DMS153 (cell line): ENCODE data around the gene INAFM2.

Source experiments
- DNase-seq: peaks from one replicate; lab custom pipeline; 2025; lab: John Stamatoyannopoulos, UW

Gene INAFM2

DNA sequence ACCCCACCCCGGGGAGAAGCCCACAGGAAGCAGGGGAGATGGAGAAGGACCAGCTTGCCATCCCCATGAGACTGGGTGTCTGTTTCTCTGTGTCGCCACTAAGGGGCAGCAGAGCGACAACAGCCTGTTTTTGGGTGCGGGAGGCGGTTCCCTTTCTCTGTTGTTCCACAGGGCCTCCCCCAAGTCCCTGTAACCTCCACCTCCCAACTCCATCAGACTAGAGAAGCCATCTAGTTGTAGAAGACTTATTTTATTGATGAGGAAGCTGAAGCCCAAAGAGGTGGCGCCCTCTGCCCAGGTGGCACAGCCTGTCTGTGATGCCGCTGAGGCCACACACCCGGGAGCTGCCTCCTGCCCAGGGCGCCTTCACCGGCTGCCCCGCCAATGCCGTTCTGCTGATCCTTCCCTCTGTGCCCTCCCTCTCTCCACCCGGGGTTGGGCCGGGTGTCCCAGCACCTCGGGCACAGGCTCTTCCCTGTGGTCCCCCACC, 21.2 kb downstream of the INAFM2 start:
- peak; percentile 14 for DNase-seq

GRCh38 chr15:40345225-40345866, 21.9 kb downstream of the INAFM2 start:
- no peak for DNase-seq

DNA sequence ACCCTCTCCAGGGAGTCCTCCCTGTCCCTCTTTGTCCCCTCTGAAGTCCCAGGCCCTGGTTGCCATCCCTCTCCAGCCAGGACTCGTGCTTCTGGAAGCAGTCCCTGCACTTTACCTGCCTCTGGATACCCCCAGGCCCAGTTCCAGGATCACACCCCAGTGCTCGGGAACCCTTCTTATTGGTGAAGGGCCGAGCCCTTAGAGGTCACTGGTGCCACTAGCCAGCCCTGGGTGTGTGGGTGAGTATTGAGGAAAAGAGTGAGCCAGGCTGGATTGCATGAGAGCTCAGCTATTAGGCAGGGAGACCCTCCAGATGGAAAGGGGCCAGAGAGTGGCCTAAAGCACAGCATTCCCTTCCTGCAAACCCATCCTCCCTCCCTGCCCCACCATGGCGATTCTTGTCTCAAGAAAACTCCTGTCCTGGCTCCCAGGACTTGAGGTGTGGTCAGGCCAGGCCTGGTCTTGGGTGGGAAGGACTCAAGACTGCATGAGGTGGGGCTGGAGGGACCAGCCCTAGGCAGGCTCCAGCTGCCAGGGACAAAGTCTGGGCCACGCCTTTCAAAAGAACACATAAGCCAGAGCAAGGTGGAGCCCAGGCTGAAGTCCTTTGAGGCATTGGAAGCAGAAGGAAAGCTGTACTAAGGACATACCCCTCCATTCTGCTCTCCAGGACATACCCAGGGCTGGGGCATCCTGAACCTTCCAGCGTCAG, 22.5 kb downstream of the INAFM2 start:
- no peak for DNase-seq

GRCh38 chr15:40346579-40347558, 23.4 kb downstream of the INAFM2 start:
- DNase-seq: no peak

GRCh38 chr15:40347559-40348473, 24.3 kb downstream of the INAFM2 start:
- no peak for DNase-seq

GRCh38 chr15:40348474-40348870, 25.0 kb downstream of the INAFM2 start:
- DNase-seq: no peak

DNA sequence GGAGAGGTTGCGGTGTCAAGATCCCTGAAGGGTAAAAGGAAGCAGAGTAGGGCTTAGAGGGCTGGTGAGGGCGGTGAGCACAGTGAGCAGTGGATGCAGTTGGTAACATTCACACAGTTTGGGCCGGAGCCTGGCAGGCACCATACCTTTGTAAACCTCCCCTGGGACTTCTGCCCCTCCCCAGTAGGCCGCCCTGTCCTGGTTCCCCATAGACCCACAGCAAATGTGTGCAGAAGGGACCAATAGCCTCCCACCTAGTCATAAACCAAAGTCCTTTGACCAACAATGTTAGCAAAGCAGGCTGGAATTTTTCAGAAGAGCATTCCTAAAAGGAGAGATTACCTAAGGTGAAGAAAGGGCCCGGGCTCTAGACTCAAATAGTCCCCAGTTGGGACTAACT, 25.7 kb downstream of the INAFM2 start:
- no peak for DNase-seq

DNA sequence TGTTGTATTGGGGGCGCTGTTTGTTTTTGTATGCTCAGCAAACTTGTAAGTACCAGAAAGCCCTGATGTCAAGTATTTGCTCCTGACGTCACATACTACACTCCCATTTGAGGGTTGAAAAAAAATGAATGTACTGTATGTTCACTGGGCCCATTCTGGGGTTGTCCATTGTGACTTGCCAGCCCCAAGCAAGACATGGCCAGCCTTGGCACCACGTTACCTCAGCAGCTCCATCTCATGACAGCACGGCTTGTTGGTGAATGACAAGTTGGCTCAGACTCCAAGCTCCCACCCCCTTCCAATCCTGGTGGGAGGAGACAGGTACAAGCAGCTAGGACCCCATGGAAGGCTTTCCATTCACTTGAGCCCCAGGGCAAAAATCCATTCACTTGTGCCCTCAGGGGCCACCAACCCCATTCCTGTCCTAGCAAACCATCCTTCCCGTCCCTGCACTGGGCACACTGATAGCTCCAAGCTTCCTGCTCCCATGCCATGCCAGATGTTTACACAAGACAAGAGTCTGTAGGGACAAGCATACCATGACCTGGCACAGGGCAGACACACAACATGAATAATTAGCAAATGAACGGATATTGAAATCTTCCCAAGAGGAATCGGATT, 28.9 kb downstream of the INAFM2 start:
- DNase-seq: no peak

- peak; percentile 15 for DNase-seq
These were observed 30.2 kb downstream of the INAFM2 start for GRCh38 chr15:40353697-40354096.

- no peak for DNase-seq
These were observed 31.1 kb downstream of the INAFM2 start for GRCh38 chr15:40354408-40355171.

- no peak for DNase-seq
These were observed 32.6 kb downstream of the INAFM2 start for GRCh38 chr15:40355976-40356585.

GRCh38 chr15:40357246-40357645, 33.8 kb downstream of the INAFM2 start:
- DNase-seq: no peak

DNA sequence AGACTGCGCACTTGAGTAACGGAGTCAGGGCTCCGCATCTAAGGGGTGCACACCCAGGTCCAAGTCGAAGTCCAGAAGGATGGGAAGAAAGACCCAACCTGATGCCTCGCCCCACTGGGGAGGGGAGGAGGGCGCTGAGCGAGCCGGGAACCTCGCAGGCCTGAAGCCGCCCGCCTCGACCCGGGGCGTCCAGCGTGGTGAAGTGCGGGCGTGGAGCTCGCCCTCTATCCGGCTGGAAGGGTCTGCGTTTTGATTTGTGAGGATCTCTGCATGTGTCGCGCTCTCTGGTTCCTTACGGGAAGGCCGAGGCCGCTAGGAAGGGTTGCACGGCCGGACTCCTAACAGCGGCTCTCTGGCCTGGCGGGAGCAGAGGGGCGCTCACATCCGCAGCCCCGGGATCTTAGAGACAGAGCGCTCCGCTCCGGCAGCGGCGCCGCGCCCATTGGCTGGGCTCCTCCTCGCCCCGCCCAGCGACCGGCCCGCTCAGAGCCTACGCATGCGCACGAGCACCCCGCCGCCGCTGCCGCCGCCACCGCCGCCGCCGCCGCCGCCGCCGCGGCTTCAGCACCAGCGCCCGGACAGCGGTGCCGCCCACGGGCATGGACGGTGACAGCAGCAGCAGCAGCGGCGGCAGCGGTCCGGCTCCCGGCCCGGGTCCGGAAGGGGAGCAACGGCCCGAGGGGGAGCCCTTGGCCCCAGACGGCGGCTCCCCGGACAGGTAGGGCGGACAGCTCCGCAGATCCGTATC, 34.4 kb downstream of the INAFM2 start, which contains the start of gene DISP2:
Gene DISP2 (plus strand): TSS at position 497 of the 748 bp plus-strand sequence. CDS start 103 bp downstream, at position 600.
- DNase-seq: no peak

GRCh38 chr15:40358471-40359353, 35.2 kb downstream of the INAFM2 start:
- no peak for DNase-seq

- DNase-seq: no peak
These were observed 36.5 kb downstream of the INAFM2 start for GRCh38 chr15:40360015-40360414.

- no peak for DNase-seq
These were observed 38.1 kb downstream of the INAFM2 start for GRCh38 chr15:40361640-40362039.

- no peak for DNase-seq
These were observed 40.1 kb downstream of the INAFM2 start for GRCh38 chr15:40363611-40364010.

GRCh38 chr15:40364251-40364650, 40.8 kb downstream of the INAFM2 start:
- no peak for DNase-seq
